ENCODE results near the gene OR8U1.
"Not testable (repeated sequence)": the region's sequence is repeated elsewhere in the genome, so short reads cannot be mapped to it uniquely, and the experiment has no call there.

The OR8U1 gene

DNA sequence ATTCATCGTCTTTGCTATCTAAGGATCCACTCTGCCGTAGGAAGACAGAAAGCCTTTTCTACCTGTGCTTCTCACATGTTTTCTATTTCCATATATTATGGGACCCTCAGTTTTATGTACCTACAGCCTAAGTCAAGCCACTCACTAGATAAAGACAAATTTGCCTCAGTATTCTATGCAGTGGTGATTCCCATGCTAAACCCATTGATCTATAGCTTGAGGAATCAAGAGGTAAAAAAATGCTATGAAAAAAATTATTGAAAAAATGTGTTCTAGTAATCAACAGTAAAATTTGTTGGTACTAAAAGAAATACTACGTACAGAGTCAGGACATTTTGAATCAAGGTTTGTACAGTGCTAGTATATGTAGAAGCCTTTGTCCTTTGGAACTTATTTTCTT lies 19.0 kb downstream of the OR8U1 start:
- TF ChIP-seq, protein P1, sequence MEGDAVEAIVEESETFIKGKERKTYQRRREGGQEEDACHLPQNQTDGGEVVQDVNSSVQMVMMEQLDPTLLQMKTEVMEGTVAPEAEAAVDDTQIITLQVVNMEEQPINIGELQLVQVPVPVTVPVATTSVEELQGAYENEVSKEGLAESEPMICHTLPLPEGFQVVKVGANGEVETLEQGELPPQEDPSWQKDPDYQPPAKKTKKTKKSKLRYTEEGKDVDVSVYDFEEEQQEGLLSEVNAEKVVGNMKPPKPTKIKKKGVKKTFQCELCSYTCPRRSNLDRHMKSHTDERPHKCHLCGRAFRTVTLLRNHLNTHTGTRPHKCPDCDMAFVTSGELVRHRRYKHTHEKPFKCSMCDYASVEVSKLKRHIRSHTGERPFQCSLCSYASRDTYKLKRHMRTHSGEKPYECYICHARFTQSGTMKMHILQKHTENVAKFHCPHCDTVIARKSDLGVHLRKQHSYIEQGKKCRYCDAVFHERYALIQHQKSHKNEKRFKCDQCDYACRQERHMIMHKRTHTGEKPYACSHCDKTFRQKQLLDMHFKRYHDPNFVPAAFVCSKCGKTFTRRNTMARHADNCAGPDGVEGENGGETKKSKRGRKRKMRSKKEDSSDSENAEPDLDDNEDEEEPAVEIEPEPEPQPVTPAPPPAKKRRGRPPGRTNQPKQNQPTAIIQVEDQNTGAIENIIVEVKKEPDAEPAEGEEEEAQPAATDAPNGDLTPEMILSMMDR (IDR thresholded peaks at IDR 0.05; ENCODE audit: borderline replicate concordance, insufficient read depth, low read depth, low read length), result no peak

DNA sequence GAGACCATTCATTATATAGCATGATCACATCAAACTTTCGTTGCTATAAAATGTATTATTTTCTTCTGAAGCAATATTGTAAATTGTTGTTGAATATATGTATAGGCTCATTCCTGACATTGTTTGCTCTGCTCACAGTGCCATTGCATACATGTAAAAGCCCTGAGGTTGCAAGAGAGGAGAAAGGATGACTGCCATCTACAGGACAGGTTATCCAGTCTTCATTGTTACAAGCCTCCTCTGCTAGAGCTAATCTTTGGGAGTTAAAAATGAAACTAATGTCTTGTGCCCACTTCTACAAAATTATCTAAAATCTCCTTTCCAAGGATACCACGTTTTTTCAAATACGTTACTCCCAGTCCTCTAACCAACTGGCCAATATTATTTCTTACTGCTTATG lies 20.6 kb downstream of the OR8U1 start:
- no peak overlapping the region for H3K4me3 ChIP-seq (ENCODE audit: low read depth, low read length)
- TF ChIP-seq, protein P1 (IDR thresholded peaks at IDR 0.05; ENCODE audit: borderline replicate concordance, insufficient read depth, low read depth, low read length), result no peak

More for the DNA sequence above, 19.0 kb downstream of the OR8U1 start:
- no peak overlapping the region for H3K4me3 ChIP-seq (ENCODE audit: low read depth, low read length)

DNA sequence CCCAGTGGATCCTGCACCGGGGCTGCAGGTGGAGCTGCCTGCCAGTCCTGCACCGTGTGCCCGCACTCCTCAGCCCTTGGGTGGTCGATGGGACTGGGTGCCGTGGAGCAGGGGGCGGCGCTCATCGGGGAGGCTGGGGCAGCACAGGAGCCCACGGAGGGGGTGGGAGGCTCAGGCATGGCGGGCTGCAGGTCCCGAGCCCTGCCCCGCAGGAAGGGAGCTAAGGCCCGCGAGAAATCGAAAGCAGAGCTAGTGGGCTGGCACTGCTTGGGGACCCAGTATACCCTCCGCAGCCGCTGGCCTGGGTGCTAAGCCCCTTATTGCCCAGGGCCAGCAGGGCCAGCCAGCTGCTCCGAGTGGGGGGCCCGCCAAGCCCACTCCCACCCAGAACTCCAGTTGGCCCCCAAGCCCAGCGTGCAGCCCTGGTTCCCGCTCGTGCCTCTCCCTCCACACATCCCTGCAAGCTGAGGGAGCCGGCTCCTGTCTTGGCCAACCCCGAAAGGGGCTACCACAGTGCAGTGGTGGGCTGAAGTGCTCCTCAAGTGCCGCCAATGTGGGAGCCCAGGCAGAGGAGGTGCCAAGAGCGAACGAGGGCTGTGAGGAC lies 26.5 kb downstream of the OR8U1 start:
- H3K4me3 ChIP-seq (ENCODE audit: low read depth, low read length), result not testable (repeated sequence)

DNA sequence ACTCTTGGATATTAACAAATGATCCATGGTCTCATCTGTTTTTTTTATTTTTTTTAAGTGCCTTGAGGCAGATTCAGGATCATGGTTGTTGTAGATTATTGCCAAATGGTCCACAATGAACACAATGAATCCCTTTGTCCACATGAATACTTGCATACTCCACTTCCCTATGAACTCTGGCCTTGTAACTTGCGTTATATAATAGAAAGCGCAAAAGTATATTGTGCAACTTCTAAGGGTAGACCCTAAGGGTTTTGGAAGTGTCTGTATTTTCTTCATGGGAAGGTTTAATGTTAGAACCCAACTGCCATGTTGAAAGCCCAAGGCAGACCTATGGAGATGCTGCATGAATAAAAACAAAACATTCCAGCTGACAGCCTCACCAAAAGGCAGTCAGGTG lies 29.0 kb downstream of the OR8U1 start:
- TF ChIP-seq, protein P1 (IDR thresholded peaks at IDR 0.05; ENCODE audit: borderline replicate concordance, insufficient read depth, low read depth, low read length), result no peak
- no peak overlapping the region for H3K4me3 ChIP-seq (ENCODE audit: low read depth, low read length)

DNA sequence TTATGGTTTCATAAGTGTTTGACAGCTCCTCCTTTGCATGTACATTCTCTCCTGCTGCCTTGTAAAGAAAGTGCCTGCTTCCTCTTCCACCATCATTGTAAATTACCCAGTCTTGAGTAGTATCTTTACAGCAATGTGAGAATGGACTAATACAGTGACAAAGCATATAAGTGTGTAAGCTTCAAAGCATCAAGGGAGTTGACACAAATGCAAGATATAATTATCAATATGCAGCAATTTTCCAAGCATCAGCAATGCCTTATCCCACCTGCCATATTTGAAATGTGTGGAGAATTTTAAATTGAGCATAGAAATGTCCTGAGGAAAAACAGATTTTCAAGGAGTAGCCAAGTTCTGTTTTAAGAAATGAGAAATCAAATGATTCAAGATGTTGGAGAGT lies 35.4 kb downstream of the OR8U1 start:
- TF ChIP-seq, protein P1 (IDR thresholded peaks at IDR 0.05; ENCODE audit: borderline replicate concordance, insufficient read depth, low read depth, low read length), result no peak
- no peak overlapping the region for H3K4me3 ChIP-seq (ENCODE audit: low read depth, low read length)

DNA sequence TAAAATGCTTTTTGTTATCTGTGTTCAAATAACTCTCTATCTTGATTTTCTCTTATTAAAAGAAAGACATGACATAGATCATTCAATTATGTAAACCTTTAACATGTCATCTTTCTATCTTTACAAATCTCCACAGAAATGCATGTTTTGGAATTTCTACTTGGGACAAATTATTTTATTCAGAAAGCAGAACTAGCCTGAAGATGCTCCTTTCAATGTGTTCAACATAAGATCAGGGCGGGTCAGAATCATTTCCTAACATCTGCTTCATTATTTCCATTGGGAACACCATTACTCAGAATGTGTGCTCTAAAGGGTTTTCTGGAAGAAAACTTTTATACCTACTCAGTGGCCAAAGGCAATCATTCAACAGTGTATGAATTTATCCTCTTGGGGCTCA lies 37.0 kb downstream of the OR8U1 start, which contains the start of gene OR5AL1:
TSS of gene OR5AL1 (plus strand) at position 301 of the 400 bp plus-strand sequence.
- TF ChIP-seq, protein P1 (IDR thresholded peaks at IDR 0.05; ENCODE audit: borderline replicate concordance, insufficient read depth, low read depth, low read length), result no peak
- no peak within 1 kb of the TSS for H3K4me3 ChIP-seq (ENCODE audit: low read depth, low read length)
